ENCODE data around the gene HYAL3. TPM values are rescaled to one million over a fixed set of nuclear protein-coding genes. Genes with fewer than 3 reads are reported as not detected.

HYAL3 gene
- total RNA-seq, 3 donors from 2014 or later: 1.4 to 2.9 (median 1.4) TPM

- TF ChIP-seq CTCF (IDR thresholded peaks at IDR 0.05): no peak
- Histone ChIP-seq H3K9me3 (no peaks in the 10 kb centered on the region), H3K36me3 (ENCODE audit: low read depth) (peaks cover 6% of the 10 kb centered on the region), H3K4me1 (ENCODE audit: low read depth) (peaks cover 13% of the 10 kb centered on the region), H3K4me3 (no peak overlapping the region)
- intact Hi-C loops (cut with DNase I, micrococcal nuclease): no loop called here
- DNase-seq: no peak
- ATAC-seq: no peak
These were observed 41.0 kb downstream of the HYAL3 start for GRCh38 chr3:50258029-50258680.

- peak; percentile 48 for TF ChIP-seq CTCF (IDR thresholded peaks at IDR 0.05)
- peaks cover 13% of the 10 kb centered on the region for H3K4me1 ChIP-seq (ENCODE audit: low read depth)
- peak; percentile 10 for ATAC-seq
- H3K36me3 ChIP-seq (ENCODE audit: low read depth): peaks cover 6% of the 10 kb centered on the region
- H3K9me3 ChIP-seq: no peaks in the 10 kb centered on the region
- intact Hi-C loops (cut with DNase I, micrococcal nuclease): no loop called here
- DNase-seq: peak in 2 of 3 donors; percentile 76
- no peak overlapping the region for H3K4me3 ChIP-seq
These were observed 42.0 kb downstream of the HYAL3 start for GRCh38 chr3:50256978-50257890.

- DNase-seq (no peak), ATAC-seq (no peak)
- H3K4me1 ChIP-seq (ENCODE audit: low read depth): peaks cover 4% of the 10 kb centered on the region
- no peak overlapping the region for H3K4me3 ChIP-seq
- intact Hi-C loops (cut with DNase I, micrococcal nuclease): no loop called here
- no peaks in the 10 kb centered on the region for H3K9me3 ChIP-seq
- H3K36me3 ChIP-seq (ENCODE audit: low read depth): peaks cover 6% of the 10 kb centered on the region
- TF ChIP-seq CTCF (IDR thresholded peaks at IDR 0.05): no peak
These were observed 44.0 kb downstream of the HYAL3 start for GRCh38 chr3:50255251-50255615.

GRCh38 chr3:50254577-50255250 lies 44.5 kb downstream of the HYAL3 start:
- Histone ChIP-seq H3K4me3 (no peak overlapping the region), H3K36me3 (ENCODE audit: low read depth) (peaks cover 6% of the 10 kb centered on the region), H3K4me1 (ENCODE audit: low read depth) (peaks cover 2% of the 10 kb centered on the region), H3K9me3 (no peaks in the 10 kb centered on the region)
- intact Hi-C loops (cut with DNase I, micrococcal nuclease): no loop called here
- ATAC-seq: peak; percentile 20
- no peak for DNase-seq
- TF ChIP-seq CTCF (IDR thresholded peaks at IDR 0.05): no peak

- intact Hi-C loops (cut with DNase I, micrococcal nuclease): no loop called here
- no peak for TF ChIP-seq CTCF (IDR thresholded peaks at IDR 0.05)
- Histone ChIP-seq H3K4me1 (ENCODE audit: low read depth) (peaks cover 14% of the 10 kb centered on the region), H3K36me3 (ENCODE audit: low read depth) (peaks cover 6% of the 10 kb centered on the region), H3K9me3 (no peaks in the 10 kb centered on the region), H3K4me3 (no peak overlapping the region)
- DNase-seq (no peak), ATAC-seq (peak; percentile 67)
These were observed 48.0 kb downstream of the HYAL3 start for GRCh38 chr3:50251220-50251619.
